Hair follicular keratinocyte (primary cell): Measurements from ENCODE around the gene CHRNA7. TPM values are rescaled to one million over a fixed set of nuclear protein-coding genes. Genes with fewer than 3 reads are reported as not detected.

Experiments
- total RNA-seq: library from RNA; depleted of rRNA; stranded (reverse); fragments of >200 nt; gene quantifications from 2 replicates; pipeline ENCODE4 v1.2.3, GENCODE V29; 2015

Gene CHRNA7
- not detected in 2 replicates for total RNA-seq

DNA sequence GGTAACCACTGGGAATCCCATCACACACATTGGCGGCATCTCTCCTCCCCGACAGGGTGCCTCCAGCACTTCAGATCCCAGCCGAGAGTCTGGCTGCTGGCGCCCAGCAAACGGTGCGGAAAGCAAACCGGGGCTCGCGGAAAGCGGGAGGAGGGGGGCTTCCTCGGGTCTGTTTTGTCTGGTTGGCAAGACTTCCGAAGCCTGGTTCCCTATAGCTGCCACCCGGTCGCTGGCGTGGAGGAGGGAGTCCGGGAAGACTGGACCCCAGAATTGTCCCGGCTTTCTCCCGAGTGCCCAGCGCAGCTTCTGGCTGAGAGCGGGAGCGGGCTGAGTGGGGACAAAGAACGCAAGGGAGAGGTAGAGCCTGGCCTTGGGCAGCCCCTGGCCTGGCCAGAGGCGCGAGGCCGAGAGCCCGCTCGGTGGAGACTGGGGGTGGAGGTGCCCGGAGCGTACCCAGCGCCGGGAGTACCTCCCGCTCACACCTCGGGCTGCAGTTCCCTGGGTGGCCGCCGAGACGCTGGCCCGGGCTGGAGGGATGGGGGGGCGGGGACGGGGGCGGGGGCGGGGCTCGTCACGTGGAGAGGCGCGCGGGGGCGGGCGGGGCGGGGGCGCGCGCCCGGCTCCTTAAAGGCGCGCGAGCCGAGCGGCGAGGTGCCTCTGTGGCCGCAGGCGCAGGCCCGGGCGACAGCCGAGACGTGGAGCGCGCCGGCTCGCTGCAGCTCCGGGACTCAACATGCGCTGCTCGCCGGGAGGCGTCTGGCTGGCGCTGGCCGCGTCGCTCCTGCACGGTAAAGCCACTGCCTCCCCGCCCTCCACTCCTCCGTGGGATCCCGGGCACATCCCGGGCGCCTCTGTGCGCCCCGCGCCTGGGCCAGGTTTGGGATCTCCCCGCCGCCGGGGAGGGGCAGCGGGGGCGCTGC is at the start of gene CHRNA7:
Gene CHRNA7, plus strand, starts transcription at position 654 of the 920 bp plus-strand sequence. Its CDS starts 80 bp downstream, at position 734.

Other genes with a start within 250 kb of the CHRNA7 start
- gene OTUD7A, start 159.8 kb upstream of the CHRNA7 start, total RNA-seq: 0.08 TPM in 1 of 2 replicates, not detected in the other